Hepatocyte (in vitro differentiated cells): ENCODE measurements around the gene TAF9B. TPM values are rescaled to one million over a fixed set of nuclear protein-coding genes. Genes with fewer than 3 reads are reported as not detected.
"Not testable (repeated sequence)": the region's sequence is repeated elsewhere in the genome, so short reads cannot be mapped to it uniquely, and the experiment has no call there.

Experiments
- DNase-seq: peaks from one replicate; pipeline ENCODE4 v3.0.0-alpha.2; 2016; ENCODE audit warnings: low spot score
- H2AFZ ChIP-seq: fragments of 200-600 bp; sonication (generic); 2 replicates; pipeline ENCODE4 v1.6.0; 2016; ENCODE audit warnings: antibody characterized with exemption, mild to moderate bottlenecking
- H3K27ac ChIP-seq: fragments of 200-600 bp; sonication (generic); 2 replicates; pipeline ENCODE4 v1.5.1; 2016; ENCODE audit warnings: mild to moderate bottlenecking
- H3K27me3 ChIP-seq: fragments of 200-600 bp; sonication (generic); 2 replicates; pipeline ENCODE4 v1.6.1; 2016
- H3K36me3 ChIP-seq: fragments of 200-600 bp; sonication (generic); replicated peaks from 2 replicates; pipeline ENCODE4 v1.5.1; 2016; ENCODE audit warnings: low read depth; ENCODE audit not compliant: insufficient read depth
- H3K4me1 ChIP-seq: fragments of 200-600 bp; sonication (generic); 2 replicates; pipeline ENCODE4 v1.5.1; 2016; ENCODE audit warnings: mild to moderate bottlenecking, moderate library complexity; ENCODE audit not compliant: insufficient read depth
- H3K4me2 ChIP-seq: fragments of 200-600 bp; sonication (generic); 2 replicates; pipeline ENCODE4 v1.6.0; 2016
- H3K4me3 ChIP-seq: fragments of 200-600 bp; sonication (generic); 2 replicates; pipeline ENCODE4 v1.5.1; 2016; ENCODE audit warnings: mild to moderate bottlenecking
- H3K79me2 ChIP-seq: fragments of 200-600 bp; sonication (generic); 2 replicates; pipeline ENCODE4 v1.6.0; 2017; ENCODE audit warnings: mild to moderate bottlenecking
- H3K9me2 ChIP-seq: fragments of 200-600 bp; sonication (generic); replicated peaks from 2 replicates; pipeline ENCODE4 v1.6.0; 2017; ENCODE audit warnings: mild to moderate bottlenecking; ENCODE audit not compliant: insufficient read depth
- H3K9me3 ChIP-seq: fragments of 200-600 bp; sonication (generic); 2 replicates; pipeline ENCODE4 v1.5.1; 2016; ENCODE audit warnings: low read depth, mild to moderate bottlenecking
- H4K20me1 ChIP-seq: fragments of 200-600 bp; sonication (generic); 2 replicates; pipeline ENCODE4 v1.6.0; 2016; ENCODE audit warnings: mild to moderate bottlenecking; ENCODE audit not compliant: insufficient read depth, poor library complexity, severe bottlenecking
- CTCF ChIP-seq: fragments of 200-600 bp; sonication (generic); IDR thresholded peaks from 2 replicates; pipeline ENCODE4 v1.5.1; 2016; ENCODE audit warnings: antibody characterized with exemption, mild to moderate bottlenecking; ENCODE audit not compliant: poor library complexity
- EZH2 ChIP-seq: fragments of 200-600 bp; sonication (generic); IDR thresholded peaks from 2 replicates; pipeline ENCODE4 v1.6.1; 2016; ENCODE audit warnings: antibody characterized with exemption, mild to moderate bottlenecking, borderline replicate concordance
- EZH2phosphoT487 ChIP-seq: fragments of 200-600 bp; sonication (generic); IDR thresholded peaks from one replicate; pipeline ENCODE4 v1.6.1; 2018; ENCODE audit warnings: antibody characterized with exemption, mild to moderate bottlenecking, low read depth, moderate library complexity; ENCODE audit not compliant: unreplicated experiment, severe bottlenecking
- WGBS: methylation state at CpG from one replicate; pipeline ENCODE4 v1.1.6; 2016; ENCODE audit warnings: low lambda C conversion rate; ENCODE audit errors: missing lambda C conversion rate; 5-methylcytosine and 5-hydroxymethylcytosine counted together
- polyA plus RNA-seq: library from polyadenylated mRNA; unstranded; fragments of >200 nt; fragmentation: Nextera tagmentation; extraction: Ambion mirVana; gene quantifications from 2 replicates; pipeline ENCODE4 v1.2.1, GENCODE V29; 2016
- total RNA-seq: library from RNA; depleted of rRNA; stranded (reverse); fragments of >200 nt; gene quantifications from 2 replicates; pipeline ENCODE4 v1.2.3, GENCODE V29; 2014

TAF9B gene
- total and polyA plus RNA-seq, 2 experiments from 2014 or later: 13.5 to 23.0 TPM

DNA sequence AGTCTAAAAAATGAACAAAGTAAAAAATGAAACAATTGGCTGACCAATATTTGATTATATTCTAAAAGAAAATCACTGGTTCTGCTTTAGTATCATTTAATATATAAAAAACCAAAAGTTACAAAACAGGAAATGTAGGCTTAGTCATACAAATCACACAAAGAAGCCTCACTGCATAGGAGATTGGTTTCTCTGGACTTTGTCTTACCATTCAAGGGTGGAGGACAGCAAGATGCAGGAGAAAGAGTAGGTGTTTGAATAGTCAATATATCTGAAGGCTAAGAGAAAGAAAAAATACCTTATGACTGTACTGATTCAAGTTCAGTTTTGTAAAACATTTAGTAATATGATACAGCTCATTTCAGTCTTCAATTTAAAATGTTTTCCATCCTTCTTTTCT is 28.6 kb upstream of the TAF9B start:
- Histone ChIP-seq H3K4me3 (no peak overlapping the region), H2AFZ (no peak overlapping the region), H3K79me2 (no peaks in the 10 kb centered on the region), H4K20me1 (no peaks in the 10 kb centered on the region), H3K4me1 (no peaks in the 10 kb centered on the region), H3K27ac (no peak overlapping the region), H3K9me3 (no peaks in the 10 kb centered on the region), H3K27me3 (no peaks in the 10 kb centered on the region), H3K9me2 (no peaks in the 10 kb centered on the region), H3K36me3 (no peaks in the 10 kb centered on the region), H3K4me2 (no peak overlapping the region)
- TF ChIP-seq EZH2phosphoT487 (no peak), CTCF (no peak), EZH2 (no peak)
- no peak for DNase-seq

- WGBS: 71% methylated on average over 1 of the region's 1 CpG
- Histone ChIP-seq H3K9me3 (no peaks in the 10 kb centered on the region), H4K20me1 (no peaks in the 10 kb centered on the region)
These were observed 26.0 kb upstream of the TAF9B start for GRCh38 chrX:78165425-78165824.

DNA sequence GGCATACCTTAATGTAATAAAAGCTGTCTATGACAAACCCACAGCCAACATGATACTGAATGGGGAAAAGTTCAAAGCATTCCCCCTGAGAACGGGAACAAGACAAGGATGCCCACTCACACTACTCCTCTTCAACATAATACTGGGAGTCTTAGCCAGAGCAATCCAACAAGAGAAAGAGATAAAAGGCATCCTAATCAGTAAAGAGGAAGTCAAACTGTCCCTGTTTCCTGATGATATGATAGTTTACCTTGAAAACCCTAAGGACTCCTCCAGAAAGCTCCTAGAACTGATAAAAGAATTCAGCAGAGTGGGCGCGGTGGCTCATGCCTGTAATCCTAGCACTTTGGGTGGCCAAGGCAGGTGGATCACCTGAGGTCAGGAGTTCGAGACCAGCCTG is 23.7 kb upstream of the TAF9B start:
- DNase-seq, H3K9me2 ChIP-seq, H3K27ac ChIP-seq, H3K4me3 ChIP-seq, H2AFZ ChIP-seq, H3K36me3 ChIP-seq, H4K20me1 ChIP-seq, H3K4me2 ChIP-seq, H3K4me1 ChIP-seq, H3K79me2 ChIP-seq, H3K9me3 ChIP-seq, H3K27me3 ChIP-seq: not testable (repeated sequence)
- WGBS: 73% methylated on average over 4 of the region's 4 CpGs

More at GRCh38 chrX:78165425-78165824, 26.0 kb upstream of the TAF9B start:
- TF ChIP-seq EZH2: no peak
- TF ChIP-seq EZH2phosphoT487: no peak
- Histone ChIP-seq H3K4me3 (no peak overlapping the region), H3K27ac (no peak overlapping the region), H3K4me2 (no peak overlapping the region), H2AFZ (no peak overlapping the region), H3K4me1 (no peaks in the 10 kb centered on the region), H3K36me3 (no peaks in the 10 kb centered on the region), H3K27me3 (no peaks in the 10 kb centered on the region), H3K9me2 (no peaks in the 10 kb centered on the region), H3K79me2 (no peaks in the 10 kb centered on the region)
- DNase-seq: no peak

GRCh38 chrX:78160711-78161110 is 21.3 kb upstream of the TAF9B start:
- 70% methylated on average over 4 of the region's 4 CpGs for WGBS
- DNase-seq, H3K4me2 ChIP-seq, H3K9me3 ChIP-seq, H3K36me3 ChIP-seq, H3K79me2 ChIP-seq, H3K9me2 ChIP-seq, H3K27me3 ChIP-seq, H2AFZ ChIP-seq, H4K20me1 ChIP-seq, H3K4me3 ChIP-seq, H3K27ac ChIP-seq, H3K4me1 ChIP-seq: not testable (repeated sequence)

DNA sequence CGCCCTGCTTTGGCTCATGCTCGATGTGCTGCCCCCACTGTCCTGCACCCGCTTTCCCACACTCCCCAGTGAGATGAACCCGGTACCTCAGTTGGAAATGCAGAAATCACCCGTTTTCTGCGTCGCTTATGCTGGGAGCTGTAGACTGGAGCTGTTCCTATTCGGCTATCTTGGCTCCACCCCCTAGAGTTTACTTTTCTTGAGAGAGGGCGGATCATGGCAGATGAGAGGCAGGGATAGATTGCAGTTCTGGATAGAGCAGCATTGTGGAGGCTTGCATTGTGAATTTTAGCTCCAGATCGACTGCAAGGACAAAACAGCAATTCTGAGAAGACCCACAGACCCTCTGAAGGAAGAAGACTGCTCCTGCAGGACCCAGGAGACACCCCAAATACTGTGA is 18.4 kb upstream of the TAF9B start:
- H3K4me2 ChIP-seq, H3K27me3 ChIP-seq, H3K27ac ChIP-seq, H3K9me3 ChIP-seq, H3K36me3 ChIP-seq, H3K4me3 ChIP-seq, DNase-seq, H4K20me1 ChIP-seq, H3K4me1 ChIP-seq, H3K79me2 ChIP-seq, H3K9me2 ChIP-seq, H2AFZ ChIP-seq: not testable (repeated sequence)
- WGBS: 75% methylated on average over 10 of the region's 10 CpGs

GRCh38 chrX:78157373-78157772 is 17.9 kb upstream of the TAF9B start:
- H2AFZ ChIP-seq, H3K79me2 ChIP-seq, H3K4me1 ChIP-seq, H4K20me1 ChIP-seq, H3K27me3 ChIP-seq, H3K9me3 ChIP-seq, H3K4me3 ChIP-seq, H3K27ac ChIP-seq, H3K36me3 ChIP-seq, H3K9me2 ChIP-seq, H3K4me2 ChIP-seq, DNase-seq: not testable (repeated sequence)
- WGBS: 61% methylated on average over 2 of the region's 2 CpGs

GRCh38 chrX:78147002-78147540 is 7.6 kb upstream of the TAF9B start:
- not testable (repeated sequence) for H3K27ac ChIP-seq, H3K4me2 ChIP-seq, H2AFZ ChIP-seq, H3K4me1 ChIP-seq, H3K9me2 ChIP-seq, DNase-seq, H3K9me3 ChIP-seq, H4K20me1 ChIP-seq, H3K4me3 ChIP-seq, H3K36me3 ChIP-seq, H3K27me3 ChIP-seq, H3K79me2 ChIP-seq
- 83% methylated on average over 5 of the region's 5 CpGs for WGBS
